SU-DHL-6 (cell line): ENCODE results near the gene HLA-A.

Source experiments
- EZH2phosphoT487 ChIP-seq: fragments of 200-600 bp; sonication (generic), shearing (Covaris generic); conservative IDR thresholded peaks from 2 replicates; pipeline ENCODE4 v1.6.1; 2018; ENCODE audit warnings: mild to moderate bottlenecking, antibody characterized with exemption, low read length, moderate library complexity, mixed read lengths
- TF ChIP-seq, protein P1 (sequence below): fragments of 200-600 bp; sonication (generic); IDR thresholded peaks from one replicate; pipeline ENCODE4 v1.5.1; 2017; ENCODE audit warnings: antibody characterized with exemption, mild to moderate bottlenecking, low read length, moderate library complexity; ENCODE audit not compliant: insufficient read depth, poor library complexity, severe bottlenecking

DNA sequence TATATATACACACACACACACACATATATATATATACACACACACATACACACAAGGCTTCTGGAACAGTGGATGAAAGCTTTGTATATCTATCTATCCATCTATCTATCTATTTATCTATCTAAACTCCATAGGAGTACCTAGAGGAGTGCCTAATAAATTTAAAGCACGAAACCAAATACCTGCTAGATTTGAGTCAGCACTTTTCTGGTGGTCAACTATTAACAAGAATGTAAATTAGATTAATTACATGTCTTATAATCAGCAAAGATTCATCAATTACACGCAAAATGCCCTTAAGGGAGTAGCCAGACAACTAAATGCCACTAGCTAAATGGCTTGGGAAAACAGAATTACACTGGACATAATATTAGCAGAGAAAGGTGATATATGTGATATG, 26.6 kb downstream of the HLA-A start:
- TF ChIP-seq, protein P1, sequence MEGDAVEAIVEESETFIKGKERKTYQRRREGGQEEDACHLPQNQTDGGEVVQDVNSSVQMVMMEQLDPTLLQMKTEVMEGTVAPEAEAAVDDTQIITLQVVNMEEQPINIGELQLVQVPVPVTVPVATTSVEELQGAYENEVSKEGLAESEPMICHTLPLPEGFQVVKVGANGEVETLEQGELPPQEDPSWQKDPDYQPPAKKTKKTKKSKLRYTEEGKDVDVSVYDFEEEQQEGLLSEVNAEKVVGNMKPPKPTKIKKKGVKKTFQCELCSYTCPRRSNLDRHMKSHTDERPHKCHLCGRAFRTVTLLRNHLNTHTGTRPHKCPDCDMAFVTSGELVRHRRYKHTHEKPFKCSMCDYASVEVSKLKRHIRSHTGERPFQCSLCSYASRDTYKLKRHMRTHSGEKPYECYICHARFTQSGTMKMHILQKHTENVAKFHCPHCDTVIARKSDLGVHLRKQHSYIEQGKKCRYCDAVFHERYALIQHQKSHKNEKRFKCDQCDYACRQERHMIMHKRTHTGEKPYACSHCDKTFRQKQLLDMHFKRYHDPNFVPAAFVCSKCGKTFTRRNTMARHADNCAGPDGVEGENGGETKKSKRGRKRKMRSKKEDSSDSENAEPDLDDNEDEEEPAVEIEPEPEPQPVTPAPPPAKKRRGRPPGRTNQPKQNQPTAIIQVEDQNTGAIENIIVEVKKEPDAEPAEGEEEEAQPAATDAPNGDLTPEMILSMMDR = no peak
- TF ChIP-seq EZH2phosphoT487 = no peak
